Measurements from ENCODE around the gene SDC3. TPM values are rescaled to one million over a fixed set of nuclear protein-coding genes. Genes with fewer than 3 reads are reported as not detected.

Gene SDC3
- total and polyA plus RNA-seq, 10 of the 15 experiments (the other 5 are each of a cell fraction or from before 2014, with no cell fraction given): under 0.01 to 0.46 (median 0.07) TPM; not detected in 2

GRCh38 chr1:30883389-30884172 lies 25.0 kb downstream of the SDC3 start:
- Histone ChIP-seq H3K4me1 (ENCODE audit: control insufficient read depth, insufficient read depth, low read length) (no peaks in the 10 kb centered on the region; the same call in 1 of the 2 replicates), H3K27ac (ENCODE audit: control insufficient read depth, insufficient read depth) (no peak overlapping the region), H3K9ac (ENCODE audit: control insufficient read depth, insufficient read depth, low read length) (no peak overlapping the region), H3K4me3 (no peak overlapping the region), H4K20me1 (ENCODE audit: control insufficient read depth, insufficient read depth) (no peaks in the 10 kb centered on the region; the same call in 1 of the 2 replicates), H3K9me3 (replicated peaks; ENCODE audit: control insufficient read depth, insufficient read depth, low read length) (no peaks in the 10 kb centered on the region), H3K79me2 (ENCODE audit: control insufficient read depth, insufficient read depth, low read length) (no peaks in the 10 kb centered on the region), H3K27me3 (replicated peaks in 1 of 2; ENCODE audit: control insufficient read depth in 2 of 2, insufficient read depth in 2 of 2, low read length in 1 of 2) (peaks cover 0 to 3% of the 10 kb centered on the region in 2 experiments; a peak in 3 of 4 replicates), H3K36me3 (ENCODE audit: control insufficient read depth in 2 of 2, insufficient read depth in 2 of 2, low read length in 1 of 2) (no peaks in the 10 kb centered on the region), H2AFZ (ENCODE audit: control insufficient read depth, low read depth, low read length) (no peak overlapping the region), H3K4me2 (ENCODE audit: control insufficient read depth, insufficient read depth) (no peak overlapping the region)
- POLR2A ChIA-PET: no interaction called here
- SMC1A ChIA-PET (ENCODE audit: uncharacterized antibody, unreplicated experiment): no interaction called here
- FAIRE-seq (no peak), ATAC-seq (no peak), DNase-seq (ENCODE audit: low read depth, low spot score) (no peak)
- RAD21 ChIA-PET (ENCODE audit: unreplicated experiment): interaction anchor here (1.4 kb wide), 1 partner anchor 82 kb away, joined by 3 read pairs; no protein-coding TSS in a partner anchor
- TF ChIP-seq ZBED1 (IDR thresholded peaks at IDR 0.05; ENCODE audit: borderline replicate concordance) (no peak), CREB1 (IDR thresholded peaks at IDR 0.05; ENCODE audit: low read depth) (no peak), EGR1 (IDR thresholded peaks at IDR 0.05; ENCODE audit: borderline replicate concordance in 1 of 2, low read depth in 2 of 2, low read length in 2 of 2) (no peak), NR2C2 (IDR thresholded peaks at IDR 0.05; ENCODE audit: borderline replicate concordance, control insufficient read depth, insufficient read length, low read depth) (no peak), MYC (IDR thresholded peaks at IDR 0.05; ENCODE audit: insufficient read depth, insufficient read length, insufficient replicate concordance, low read length, severe bottlenecking) (no peak), JUNB (IDR thresholded peaks at IDR 0.05) (no peak), ETV6 (conservative IDR thresholded peaks at IDR 0.05 in 1 of 2, IDR thresholded peaks at IDR 0.05 in 1 of 2; ENCODE audit: borderline replicate concordance in 1 of 2, low read depth in 1 of 2) (no peak), TCF12 (IDR thresholded peaks at IDR 0.05; ENCODE audit: low read depth, low read length) (no peak), BHLHE40 (IDR thresholded peaks at IDR 0.05; ENCODE audit: borderline replicate concordance in 1 of 2, low read depth in 2 of 2, low read length in 1 of 2) (no peak), CBX5 (IDR thresholded peaks at IDR 0.05; ENCODE audit: low read depth) (no peak), CHD4 (IDR thresholded peaks at IDR 0.05) (no peak), HCFC1 (IDR thresholded peaks at IDR 0.05; ENCODE audit: low read length) (no peak)
- TF ChIP-seq, protein P1, sequence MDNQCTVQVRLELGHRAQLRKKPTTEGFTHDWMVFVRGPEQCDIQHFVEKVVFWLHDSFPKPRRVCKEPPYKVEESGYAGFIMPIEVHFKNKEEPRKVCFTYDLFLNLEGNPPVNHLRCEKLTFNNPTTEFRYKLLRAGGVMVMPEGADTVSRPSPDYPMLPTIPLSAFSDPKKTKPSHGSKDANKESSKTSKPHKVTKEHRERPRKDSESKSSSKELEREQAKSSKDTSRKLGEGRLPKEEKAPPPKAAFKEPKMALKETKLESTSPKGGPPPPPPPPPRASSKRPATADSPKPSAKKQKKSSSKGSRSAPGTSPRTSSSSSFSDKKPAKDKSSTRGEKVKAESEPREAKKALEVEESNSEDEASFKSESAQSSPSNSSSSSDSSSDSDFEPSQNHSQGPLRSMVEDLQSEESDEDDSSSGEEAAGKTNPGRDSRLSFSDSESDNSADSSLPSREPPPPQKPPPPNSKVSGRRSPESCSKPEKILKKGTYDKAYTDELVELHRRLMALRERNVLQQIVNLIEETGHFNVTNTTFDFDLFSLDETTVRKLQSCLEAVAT (IDR thresholded peaks at IDR 0.05): no peak
- TF ChIP-seq, protein P2, sequence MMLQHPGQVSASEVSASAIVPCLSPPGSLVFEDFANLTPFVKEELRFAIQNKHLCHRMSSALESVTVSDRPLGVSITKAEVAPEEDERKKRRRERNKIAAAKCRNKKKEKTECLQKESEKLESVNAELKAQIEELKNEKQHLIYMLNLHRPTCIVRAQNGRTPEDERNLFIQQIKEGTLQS (IDR thresholded peaks at IDR 0.05; ENCODE audit: borderline replicate concordance, extremely low read depth, low read depth, low read length): no peak
- intact Hi-C loops (cut with micrococcal nuclease; ENCODE audit: unreplicated experiment): no loop called here
- 39% methylated on average over 18 of the region's 18 CpGs for WGBS (ENCODE audit: insufficient coverage, insufficient replicate concordance, low lambda C conversion rate, missing lambda C conversion rate)
- CTCF ChIA-PET: interaction anchor here (1.0 to 1.4 kb wide), 2 partner anchors 14 to 15 kb away, joined by 3 read pairs; no protein-coding TSS in a partner anchor
- BruUV-seq (replicated peaks): no TSS peak
- in situ Hi-C loops (cut with MboI): no loop called here
